Mammary epithelial cell (primary cell): ENCODE measurements around the gene PRM1.

Experiments
- EZH2 ChIP-seq: IDR thresholded peaks from 2 replicates; pipeline ENCODE4 v1.6.1; 2012; ENCODE audit warnings: low read length, inconsistent platforms, borderline replicate concordance
- TF ChIP-seq, protein P1 (sequence below), 2 donors: IDR thresholded peaks in 1 of 2; conservative IDR thresholded peaks in 1 of 2; 2 replicates each; pipeline ENCODE4 v1.5.1; 2011 to 2012; ENCODE audit warnings: inconsistent platforms in 2 of 2, low read length in 2 of 2, mild to moderate bottlenecking in 2 of 2, control low read depth in 1 of 2, low read depth in 1 of 2; ENCODE audit not compliant: insufficient read depth in 1 of 2; ENCODE audit errors: extremely low read depth in 1 of 2

DNA sequence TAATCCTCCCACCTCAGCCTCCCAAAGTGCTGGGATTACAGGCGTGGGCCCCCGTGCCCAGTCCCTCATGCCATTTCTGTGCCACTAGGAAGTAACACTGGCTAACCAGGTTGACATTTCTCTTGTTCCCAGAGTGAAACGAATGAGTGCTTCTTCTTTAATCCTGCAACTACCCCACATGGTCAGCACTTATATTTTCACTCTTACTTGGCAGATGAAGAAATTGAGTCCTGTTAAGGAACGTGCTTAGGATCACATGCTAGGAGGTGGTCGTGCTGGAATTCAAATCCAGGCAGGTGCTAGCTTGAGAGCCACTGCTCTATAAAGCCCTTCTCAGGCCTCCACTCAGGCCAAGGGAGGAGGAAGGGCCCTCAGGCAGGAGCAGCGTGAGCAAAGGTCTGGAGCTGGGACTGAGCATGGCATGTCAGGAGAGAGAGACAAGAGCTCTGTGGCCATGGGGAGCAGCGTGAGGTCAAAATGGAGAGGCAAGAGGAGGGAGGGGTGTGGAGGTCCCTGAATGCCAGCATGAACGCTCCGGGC is 45.7 kb upstream of the PRM1 start:
- TF ChIP-seq, protein P1, sequence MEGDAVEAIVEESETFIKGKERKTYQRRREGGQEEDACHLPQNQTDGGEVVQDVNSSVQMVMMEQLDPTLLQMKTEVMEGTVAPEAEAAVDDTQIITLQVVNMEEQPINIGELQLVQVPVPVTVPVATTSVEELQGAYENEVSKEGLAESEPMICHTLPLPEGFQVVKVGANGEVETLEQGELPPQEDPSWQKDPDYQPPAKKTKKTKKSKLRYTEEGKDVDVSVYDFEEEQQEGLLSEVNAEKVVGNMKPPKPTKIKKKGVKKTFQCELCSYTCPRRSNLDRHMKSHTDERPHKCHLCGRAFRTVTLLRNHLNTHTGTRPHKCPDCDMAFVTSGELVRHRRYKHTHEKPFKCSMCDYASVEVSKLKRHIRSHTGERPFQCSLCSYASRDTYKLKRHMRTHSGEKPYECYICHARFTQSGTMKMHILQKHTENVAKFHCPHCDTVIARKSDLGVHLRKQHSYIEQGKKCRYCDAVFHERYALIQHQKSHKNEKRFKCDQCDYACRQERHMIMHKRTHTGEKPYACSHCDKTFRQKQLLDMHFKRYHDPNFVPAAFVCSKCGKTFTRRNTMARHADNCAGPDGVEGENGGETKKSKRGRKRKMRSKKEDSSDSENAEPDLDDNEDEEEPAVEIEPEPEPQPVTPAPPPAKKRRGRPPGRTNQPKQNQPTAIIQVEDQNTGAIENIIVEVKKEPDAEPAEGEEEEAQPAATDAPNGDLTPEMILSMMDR (conservative IDR thresholded peaks at IDR 0.05 in 1 of 2, IDR thresholded peaks at IDR 0.05 in 1 of 2; ENCODE audit: extremely low read depth in 1 of 2, insufficient read depth in 1 of 2, low read depth in 1 of 2, low read length in 2 of 2), result no peak
- TF ChIP-seq EZH2, result no peak
